HepG2 (cell line): ENCODE results near the gene SYNE3. TPM values are rescaled to one million over a fixed set of nuclear protein-coding genes. Genes with fewer than 3 reads are reported as not detected.

Experiments used
- GATAD2A ChIP-seq: IDR thresholded peaks from 2 replicates; pipeline ENCODE4 v1.6.1; 2016
- HBP1 ChIP-seq: IDR thresholded peaks from 2 replicates; pipeline ENCODE4 v1.6.1; 2016; ENCODE audit warnings: low read depth, control low read depth
- HMGXB4 ChIP-seq, 2 experiments: sonication (generic) in 1 of 2; formaldehyde crosslinking in 1 of 2; IDR thresholded peaks; 2 replicates each; pipeline versions ENCODE4 v1.4.0 to v1.6.1; 2018 to 2020; ENCODE audit warnings: missing genetic modification reagents in 2 of 2, borderline replicate concordance in 1 of 2, low read depth in 1 of 2, mild to moderate bottlenecking in 1 of 2, missing biosample characterization in 1 of 2
- KMT2A ChIP-seq: sonication (generic); formaldehyde crosslinking; IDR thresholded peaks from 2 replicates; pipeline ENCODE4 v1.4.0; 2020; ENCODE audit warnings: missing genetic modification reagents
- NR2F2 ChIP-seq: IDR thresholded peaks from 2 replicates; pipeline ENCODE4 v1.6.1; 2012; ENCODE audit warnings: low read depth, inconsistent platforms, borderline replicate concordance
- RAD51 ChIP-seq: fragments of 450-650 bp; IDR thresholded peaks from 2 replicates; pipeline ENCODE4 v1.6.1; 2016; ENCODE audit warnings: borderline replicate concordance
- SIN3B ChIP-seq: fragments of 150-350 bp; IDR thresholded peaks from 2 replicates; pipeline ENCODE4 v1.6.1; 2014; ENCODE audit warnings: low read length
- ZBTB38 ChIP-seq: sonication (generic); formaldehyde crosslinking; IDR thresholded peaks from 2 replicates; pipeline ENCODE4 v1.5.1; 2020; ENCODE audit warnings: mild to moderate bottlenecking, missing genetic modification reagents
- ZBTB44 ChIP-seq: sonication (generic); formaldehyde crosslinking; IDR thresholded peaks from 2 replicates; pipeline ENCODE4 v1.4.0; 2020; ENCODE audit warnings: missing genetic modification reagents
- ZIK1 ChIP-seq: sonication (generic); formaldehyde crosslinking; IDR thresholded peaks from 2 replicates; pipeline ENCODE4 v1.5.0; 2020; ENCODE audit warnings: mild to moderate bottlenecking, low read depth, missing genetic modification reagents, borderline replicate concordance
- ZNF225 ChIP-seq: sonication (generic); formaldehyde crosslinking; IDR thresholded peaks from 2 replicates; pipeline ENCODE4 v1.4.0; 2020; ENCODE audit warnings: mild to moderate bottlenecking, missing genetic modification reagents
- ZNF263 ChIP-seq: sonication (generic); formaldehyde crosslinking; IDR thresholded peaks from 2 replicates; pipeline ENCODE4 v1.4.0; 2020; ENCODE audit warnings: missing genetic modification reagents
- ZNF335 ChIP-seq: sonication (generic); formaldehyde crosslinking; IDR thresholded peaks from 2 replicates; pipeline ENCODE4 v1.4.0; 2020; ENCODE audit warnings: missing genetic modification reagents
- ZNF337 ChIP-seq: sonication (generic); formaldehyde crosslinking; IDR thresholded peaks from 2 replicates; pipeline ENCODE4 v1.5.1; 2020; ENCODE audit warnings: missing genetic modification reagents, low read depth, mild to moderate bottlenecking, borderline replicate concordance
- ZNF33B ChIP-seq: sonication (generic); formaldehyde crosslinking; IDR thresholded peaks from 2 replicates; pipeline ENCODE4 v1.5.1; 2020; ENCODE audit warnings: mild to moderate bottlenecking, missing genetic modification reagents
- ZNF597 ChIP-seq: sonication (generic); formaldehyde crosslinking; IDR thresholded peaks from 2 replicates; pipeline ENCODE4 v1.5.0; 2020; ENCODE audit warnings: missing genetic modification reagents
- ZNF670 ChIP-seq: sonication (generic); formaldehyde crosslinking; IDR thresholded peaks from 2 replicates; pipeline ENCODE4 v1.8.0; 2022; ENCODE audit warnings: mild to moderate bottlenecking, missing genetic modification reagents, borderline replicate concordance
- ZNF740 ChIP-seq: sonication (generic); formaldehyde crosslinking; IDR thresholded peaks from 2 replicates; pipeline ENCODE4 v1.4.0; 2020; ENCODE audit warnings: missing genetic modification reagents
- ZNF770 ChIP-seq: sonication (generic); formaldehyde crosslinking; IDR thresholded peaks from 2 replicates; pipeline ENCODE4 v1.5.0; 2020; ENCODE audit warnings: mild to moderate bottlenecking, missing genetic modification reagents
- ZSCAN29 ChIP-seq: sonication (generic); formaldehyde crosslinking; conservative IDR thresholded peaks from 2 replicates; pipeline ENCODE4 v1.4.0; 2020; ENCODE audit warnings: mild to moderate bottlenecking, missing genetic modification reagents
- polyA plus RNA-seq, 8 experiments: library from polyadenylated mRNA; depleted of rRNA in 3 of 8; stranded (reverse) in 7 of 8; unstranded in 1 of 8; fragments of >200 nt; fragmentation: Illumina TruSeq in 4 of 8; extraction: Trizol in 4 of 8; gene quantifications; 2 replicates each; pipeline versions ENCODE4 v1.2.1 to v1.2.3, GENCODE V29; 2011 to 2016; ENCODE audit warnings: low read depth in 4 of 8, missing spikeins in 1 of 8, mixed read lengths in 1 of 8; ENCODE audit not compliant: insufficient read depth in 1 of 8
- total RNA-seq, 5 experiments: library from RNA; depleted of rRNA; stranded (reverse); fragments of >200 nt; fragmentation: Illumina TruSeq; extraction: Trizol; gene quantifications; 2 replicates each; pipeline ENCODE4 v1.2.3, GENCODE V29; 2016; ENCODE audit warnings: low read depth in 1 of 5

SYNE3 gene
- total and polyA plus RNA-seq, 2 of the 13 experiments (the other 11 are each of a cell fraction or from before 2014, with no cell fraction given), result 7.8 to 8.0 TPM

- TF ChIP-seq ZNF335 (peak; percentile 63; the same call in 1 of the 2 replicates), ZNF740 (CRISPR knock-in tag) (no peak), ZIK1 (CRISPR knock-in tag) (no peak), NR2F2 (no peak), KMT2A (CRISPR knock-in tag) (peak; percentile 91), SIN3B (no peak), ZNF33B (CRISPR knock-in tag) (no peak), ZNF337 (CRISPR knock-in tag) (no peak), ZNF770 (CRISPR knock-in tag) (no peak), ZNF225 (no peak), ZNF263 (CRISPR knock-in tag) (peak; percentile 51), GATAD2A (0 out of 2 replicates have a peak, but pooled peaks have one; percentile 36), ZSCAN29 (CRISPR knock-in tag) (no peak), ZNF597 (CRISPR knock-in tag) (no peak), RAD51 (no peak), HBP1 (CRISPR knock-in tag) (peak; percentile 23; the same call in 1 of the 2 replicates), ZNF670 (CRISPR knock-in tag) (no peak), ZBTB44 (no peak), HMGXB4 (CRISPR knock-in tag; IDR thresholded peaks at IDR 0.05; ENCODE audit: borderline replicate concordance in 1 of 2, low read depth in 1 of 2) (0 out of 4 replicates have a peak, but pooled peaks of 1 of the 2 experiments have one; percentile 40), ZBTB38 (CRISPR knock-in tag) (no peak)
Measured at GRCh38 chr14:95534299-95535225, 18.1 kb upstream of the SYNE3 start, which contains the start of gene GLRX5 (continued).
